ENCODE data around the gene FAM168A.

GRCh38 chr11:73507086-73507485 is 90.8 kb downstream of the FAM168A start:
- TF ChIP-seq CTCF (IDR thresholded peaks at IDR 0.05; ENCODE audit: poor library complexity), result no peak
- TF ChIP-seq EZH2 (IDR thresholded peaks at IDR 0.05; ENCODE audit: borderline replicate concordance), result no peak
